ENCODE results near the gene NANOS1. TPM values are rescaled to one million over a fixed set of nuclear protein-coding genes. Genes with fewer than 3 reads are reported as not detected.

NANOS1 gene
- total RNA-seq, 5 donors from 2014 or later (not counting 1 experiment from before 2014, with no cell fraction given), result 0.08 to 0.60 (median 0.38) TPM

- Mint-ChIP-seq H3K4me1 (no peaks in the 10 kb centered on the region), H3K9me3 (no peaks in the 10 kb centered on the region), H3K4me3 (no peak overlapping the region), H3K27ac (no peak overlapping the region), H3K27me3 (peaks cover 0 to 16% of the 10 kb centered on the region in 2 donors), H3K36me3 (no peaks in the 10 kb centered on the region)
- H3K9me3 ChIP-seq, result no peaks in the 10 kb centered on the region
- POLR2A ChIA-PET, result interaction anchor here in 1 of 2 donors (0.6 kb wide), 1 partner anchor 67 kb away, joined by 6 read pairs; no protein-coding TSS in a partner anchor
- no peaks in the 10 kb centered on the region for H3K36me3 ChIP-seq (ENCODE audit: control insufficient read depth in 2 of 2, extremely low read depth in 1 of 2, insufficient read depth in 1 of 2, low read length in 1 of 2)
- WGBS (ENCODE audit: insufficient coverage), result 83% methylated on average over 4 of the region's 10 CpGs
- H3K27me3 ChIP-seq (replicated peaks in 1 of 2; ENCODE audit: control insufficient read depth in 2 of 2, extremely low read depth in 1 of 2, insufficient read depth in 2 of 2, low read length in 1 of 2), result peaks cover 0 to 4% of the 10 kb centered on the region in 2 experiments
- CTCF ChIA-PET, result no interaction called here
- DNase-seq (no peak), ATAC-seq (replicated peaks in 1 of 4) (no peak)
- H3K4me3 ChIP-seq (ENCODE audit: control insufficient read depth in 1 of 2, extremely low read depth in 1 of 2, low read length in 1 of 2), result no peak overlapping the region
- no peaks in the 10 kb centered on the region for H3K4me1 ChIP-seq (ENCODE audit: control insufficient read depth in 1 of 2, extremely low read depth in 1 of 2, insufficient read depth in 2 of 2, low read length in 2 of 2)
- H3K27ac ChIP-seq (ENCODE audit: low read length), result no peak overlapping the region
Observed at GRCh38 chr10:118995739-118996138, 33.8 kb upstream of the NANOS1 start.

- H3K4me3 Mint-ChIP-seq, result no peak overlapping the region
- no peaks in the 10 kb centered on the region for H3K4me1 Mint-ChIP-seq
- WGBS (ENCODE audit: insufficient coverage), result 100% methylated on average over 2 of the region's 2 CpGs
- H3K27ac Mint-ChIP-seq, result no peak overlapping the region
- DNase-seq (no peak), ATAC-seq (replicated peaks in 1 of 4) (no peak)
- Histone ChIP-seq H3K4me1 (ENCODE audit: control insufficient read depth in 1 of 2, extremely low read depth in 1 of 2, insufficient read depth in 2 of 2, low read length in 2 of 2) (no peaks in the 10 kb centered on the region), H3K27me3 (replicated peaks in 1 of 2; ENCODE audit: control insufficient read depth in 2 of 2, extremely low read depth in 1 of 2, insufficient read depth in 2 of 2, low read length in 1 of 2) (peaks cover 0 to 9% of the 10 kb centered on the region in 2 experiments), H3K4me3 (ENCODE audit: control insufficient read depth in 1 of 2, extremely low read depth in 1 of 2, low read length in 1 of 2) (no peak overlapping the region), H3K36me3 (ENCODE audit: control insufficient read depth in 2 of 2, extremely low read depth in 1 of 2, insufficient read depth in 1 of 2, low read length in 1 of 2) (no peaks in the 10 kb centered on the region), H3K27ac (ENCODE audit: low read length) (no peak overlapping the region), H3K9me3 (no peaks in the 10 kb centered on the region)
- ChIA-PET CTCF (no interaction called here), POLR2A (no interaction called here)
- no peaks in the 10 kb centered on the region for H3K9me3 Mint-ChIP-seq
- peaks cover 10 to 17% of the 10 kb centered on the region in 2 donors for H3K27me3 Mint-ChIP-seq
- H3K36me3 Mint-ChIP-seq, result no peaks in the 10 kb centered on the region
Observed at GRCh38 chr10:118997379-118997778, 32.1 kb upstream of the NANOS1 start.

- Mint-ChIP-seq H3K4me3 (no peak overlapping the region), H3K4me1 (no peaks in the 10 kb centered on the region), H3K9me3 (no peaks in the 10 kb centered on the region), H3K27me3 (peaks cover 11 to 17% of the 10 kb centered on the region in 2 donors), H3K36me3 (no peaks in the 10 kb centered on the region), H3K27ac (no peak overlapping the region)
- H3K27ac ChIP-seq (ENCODE audit: low read length), result no peak overlapping the region
- CTCF ChIA-PET, result no interaction called here
- H3K4me1 ChIP-seq (ENCODE audit: control insufficient read depth in 1 of 2, extremely low read depth in 1 of 2, insufficient read depth in 2 of 2, low read length in 2 of 2), result no peaks in the 10 kb centered on the region
- no peak for DNase-seq
- H3K4me3 ChIP-seq (ENCODE audit: control insufficient read depth in 1 of 2, extremely low read depth in 1 of 2, low read length in 1 of 2), result no peak overlapping the region
- no peaks in the 10 kb centered on the region for H3K36me3 ChIP-seq (ENCODE audit: control insufficient read depth in 2 of 2, extremely low read depth in 1 of 2, insufficient read depth in 1 of 2, low read length in 1 of 2)
- ATAC-seq (replicated peaks in 1 of 4), result no peak
- H3K27me3 ChIP-seq (replicated peaks in 1 of 2; ENCODE audit: control insufficient read depth in 2 of 2, extremely low read depth in 1 of 2, insufficient read depth in 2 of 2, low read length in 1 of 2), result peaks cover 0 to 9% of the 10 kb centered on the region in 2 experiments
- WGBS (ENCODE audit: insufficient coverage), result 88% methylated on average over 3 of the region's 5 CpGs
- H3K9me3 ChIP-seq, result no peaks in the 10 kb centered on the region
- POLR2A ChIA-PET, result no interaction called here
Observed at GRCh38 chr10:118998183-118998582, 31.3 kb upstream of the NANOS1 start.

- Mint-ChIP-seq H3K9me3 (no peaks in the 10 kb centered on the region), H3K27me3 (peaks cover 14 to 24% of the 10 kb centered on the region in 2 donors), H3K27ac (no peak overlapping the region), H3K4me3 (no peak overlapping the region), H3K4me1 (no peaks in the 10 kb centered on the region), H3K36me3 (no peaks in the 10 kb centered on the region)
- Histone ChIP-seq H3K36me3 (ENCODE audit: control insufficient read depth in 2 of 2, extremely low read depth in 1 of 2, insufficient read depth in 1 of 2, low read length in 1 of 2) (no peaks in the 10 kb centered on the region), H3K4me1 (ENCODE audit: control insufficient read depth in 1 of 2, extremely low read depth in 1 of 2, insufficient read depth in 2 of 2, low read length in 2 of 2) (no peaks in the 10 kb centered on the region), H3K27me3 (replicated peaks in 1 of 2; ENCODE audit: control insufficient read depth in 2 of 2, extremely low read depth in 1 of 2, insufficient read depth in 2 of 2, low read length in 1 of 2) (peaks cover 0 to 24% of the 10 kb centered on the region in 2 experiments), H3K4me3 (ENCODE audit: control insufficient read depth in 1 of 2, extremely low read depth in 1 of 2, low read length in 1 of 2) (no peak overlapping the region), H3K27ac (ENCODE audit: low read length) (no peak overlapping the region), H3K9me3 (no peaks in the 10 kb centered on the region)
- DNase-seq (no peak), ATAC-seq (replicated peaks in 1 of 4) (no peak)
- ChIA-PET POLR2A (no interaction called here), CTCF (no interaction called here)
- WGBS (ENCODE audit: insufficient coverage), result 84% methylated on average over 2 of the region's 10 CpGs
Observed at GRCh38 chr10:119001717-119002500, 27.6 kb upstream of the NANOS1 start.

- Mint-ChIP-seq H3K27ac (no peak overlapping the region), H3K36me3 (no peaks in the 10 kb centered on the region), H3K9me3 (no peaks in the 10 kb centered on the region), H3K27me3 (peaks cover 14 to 18% of the 10 kb centered on the region in 2 donors), H3K4me3 (no peak overlapping the region), H3K4me1 (no peaks in the 10 kb centered on the region)
- ChIA-PET POLR2A (no interaction called here), CTCF (no interaction called here)
- Histone ChIP-seq H3K27ac (ENCODE audit: low read length) (no peak overlapping the region), H3K4me1 (ENCODE audit: control insufficient read depth in 1 of 2, extremely low read depth in 1 of 2, insufficient read depth in 2 of 2, low read length in 2 of 2) (no peaks in the 10 kb centered on the region), H3K4me3 (ENCODE audit: control insufficient read depth in 1 of 2, extremely low read depth in 1 of 2, low read length in 1 of 2) (no peak overlapping the region), H3K36me3 (ENCODE audit: control insufficient read depth in 2 of 2, extremely low read depth in 1 of 2, insufficient read depth in 1 of 2, low read length in 1 of 2) (no peaks in the 10 kb centered on the region), H3K9me3 (no peaks in the 10 kb centered on the region), H3K27me3 (replicated peaks in 1 of 2; ENCODE audit: control insufficient read depth in 2 of 2, extremely low read depth in 1 of 2, insufficient read depth in 2 of 2, low read length in 1 of 2) (peaks cover 0 to 26% of the 10 kb centered on the region in 2 experiments)
- ATAC-seq (replicated peaks in 1 of 4) (no peak), DNase-seq (no peak)
- WGBS (ENCODE audit: insufficient coverage), result 68% methylated on average over 6 of the region's 7 CpGs
Observed at GRCh38 chr10:119003572-119004289, 25.8 kb upstream of the NANOS1 start.

- no peak for DNase-seq
- Mint-ChIP-seq H3K4me1 (no peaks in the 10 kb centered on the region), H3K4me3 (no peak overlapping the region), H3K36me3 (no peaks in the 10 kb centered on the region), H3K9me3 (no peaks in the 10 kb centered on the region), H3K27me3 (peaks cover 16 to 19% of the 10 kb centered on the region in 2 donors), H3K27ac (no peak overlapping the region)
- no peak for ATAC-seq (replicated peaks in 1 of 4)
- Histone ChIP-seq H3K9me3 (no peaks in the 10 kb centered on the region), H3K4me3 (ENCODE audit: control insufficient read depth in 1 of 2, extremely low read depth in 1 of 2, low read length in 1 of 2) (no peak overlapping the region), H3K36me3 (ENCODE audit: control insufficient read depth in 2 of 2, extremely low read depth in 1 of 2, insufficient read depth in 1 of 2, low read length in 1 of 2) (no peaks in the 10 kb centered on the region), H3K27ac (ENCODE audit: low read length) (no peak overlapping the region), H3K4me1 (ENCODE audit: control insufficient read depth in 1 of 2, extremely low read depth in 1 of 2, insufficient read depth in 2 of 2, low read length in 2 of 2) (no peaks in the 10 kb centered on the region), H3K27me3 (replicated peaks in 1 of 2; ENCODE audit: control insufficient read depth in 2 of 2, extremely low read depth in 1 of 2, insufficient read depth in 2 of 2, low read length in 1 of 2) (peaks cover 0 to 26% of the 10 kb centered on the region in 2 experiments)
- ChIA-PET POLR2A (no interaction called here), CTCF (no interaction called here)
- 93% methylated on average over 2 of the region's 9 CpGs for WGBS (ENCODE audit: insufficient coverage)
Observed at GRCh38 chr10:119005362-119006043, 24.0 kb upstream of the NANOS1 start.
